Measurements from ENCODE around the gene PLCG1.

- TF ChIP-seq, protein P1, sequence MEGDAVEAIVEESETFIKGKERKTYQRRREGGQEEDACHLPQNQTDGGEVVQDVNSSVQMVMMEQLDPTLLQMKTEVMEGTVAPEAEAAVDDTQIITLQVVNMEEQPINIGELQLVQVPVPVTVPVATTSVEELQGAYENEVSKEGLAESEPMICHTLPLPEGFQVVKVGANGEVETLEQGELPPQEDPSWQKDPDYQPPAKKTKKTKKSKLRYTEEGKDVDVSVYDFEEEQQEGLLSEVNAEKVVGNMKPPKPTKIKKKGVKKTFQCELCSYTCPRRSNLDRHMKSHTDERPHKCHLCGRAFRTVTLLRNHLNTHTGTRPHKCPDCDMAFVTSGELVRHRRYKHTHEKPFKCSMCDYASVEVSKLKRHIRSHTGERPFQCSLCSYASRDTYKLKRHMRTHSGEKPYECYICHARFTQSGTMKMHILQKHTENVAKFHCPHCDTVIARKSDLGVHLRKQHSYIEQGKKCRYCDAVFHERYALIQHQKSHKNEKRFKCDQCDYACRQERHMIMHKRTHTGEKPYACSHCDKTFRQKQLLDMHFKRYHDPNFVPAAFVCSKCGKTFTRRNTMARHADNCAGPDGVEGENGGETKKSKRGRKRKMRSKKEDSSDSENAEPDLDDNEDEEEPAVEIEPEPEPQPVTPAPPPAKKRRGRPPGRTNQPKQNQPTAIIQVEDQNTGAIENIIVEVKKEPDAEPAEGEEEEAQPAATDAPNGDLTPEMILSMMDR (IDR thresholded peaks at IDR 0.05) = no peak
- TF ChIP-seq POLR2A (IDR thresholded peaks at IDR 0.05) = no peak
Observed at GRCh38 chr20:41119614-41120561, 17.5 kb upstream of the PLCG1 start.
